Skeletal muscle cell (primary cell): Measurements from ENCODE around the gene SERPINA4.

ENCODE experiments used
- DNase-seq: peaks from one replicate; pipeline ENCODE4 v3.0.0-alpha.2; 2010; ENCODE audit warnings: low read depth
- H3K4me3 ChIP-seq: 2 replicates; pipeline ENCODE4 v1.5.1; 2011; ENCODE audit warnings: low read depth, mild to moderate bottlenecking, control low read depth, low read length, moderate library complexity

Gene SERPINA4

GRCh38 chr14:94560751-94561655, at the start of gene SERPINA4:
Gene SERPINA4 (plus strand): TSS chr14:94561442. CDS start chr14:94563483, 2,041 bp downstream.
- no peak for DNase-seq
- no peak within 1 kb of the TSS for H3K4me3 ChIP-seq

GRCh38 chr14:94514351-94514750, 46.9 kb upstream of the SERPINA4 start:
- DNase-seq: no peak
- H3K4me3 ChIP-seq: no peak overlapping the region

GRCh38 chr14:94515426-94515825, 45.8 kb upstream of the SERPINA4 start:
- no peak for DNase-seq
- no peak overlapping the region for H3K4me3 ChIP-seq

GRCh38 chr14:94515856-94516255, 45.4 kb upstream of the SERPINA4 start:
- DNase-seq: no peak
- H3K4me3 ChIP-seq: no peak overlapping the region

- DNase-seq: no peak
- H3K4me3 ChIP-seq: no peak overlapping the region
Observed at GRCh38 chr14:94517248-94517640, 44.0 kb upstream of the SERPINA4 start.

GRCh38 chr14:94517641-94518257, 43.5 kb upstream of the SERPINA4 start:
- H3K4me3 ChIP-seq: no peak overlapping the region
- DNase-seq: no peak

- no peak overlapping the region for H3K4me3 ChIP-seq
- no peak for DNase-seq
Observed at GRCh38 chr14:94521375-94522114, 39.7 kb upstream of the SERPINA4 start.

GRCh38 chr14:94522115-94522724, 39.0 kb upstream of the SERPINA4 start:
- no peak for DNase-seq
- H3K4me3 ChIP-seq: no peak overlapping the region

- no peak for DNase-seq
- H3K4me3 ChIP-seq: no peak overlapping the region
Observed at GRCh38 chr14:94523265-94523664, 38.0 kb upstream of the SERPINA4 start.

- H3K4me3 ChIP-seq: no peak overlapping the region
- no peak for DNase-seq
Observed at GRCh38 chr14:94524093-94524492, 37.1 kb upstream of the SERPINA4 start.

- no peak overlapping the region for H3K4me3 ChIP-seq
- no peak for DNase-seq
Observed at GRCh38 chr14:94531187-94531586, 30.1 kb upstream of the SERPINA4 start.

- no peak overlapping the region for H3K4me3 ChIP-seq
- no peak for DNase-seq
Observed at GRCh38 chr14:94532447-94532846, 28.8 kb upstream of the SERPINA4 start.

- no peak overlapping the region for H3K4me3 ChIP-seq
- DNase-seq: no peak
Observed at GRCh38 chr14:94535506-94535905, 25.7 kb upstream of the SERPINA4 start.

GRCh38 chr14:94536836-94537235, 24.4 kb upstream of the SERPINA4 start:
- DNase-seq: no peak
- no peak overlapping the region for H3K4me3 ChIP-seq

- DNase-seq: no peak
Observed at GRCh38 chr14:94538070-94538740, 23.0 kb upstream of the SERPINA4 start.

GRCh38 chr14:94539181-94539580, 22.1 kb upstream of the SERPINA4 start:
- DNase-seq: no peak
- H3K4me3 ChIP-seq: no peak overlapping the region

More at GRCh38 chr14:94538070-94538740, 23.0 kb upstream of the SERPINA4 start:
- H3K4me3 ChIP-seq: no peak overlapping the region

- no peak overlapping the region for H3K4me3 ChIP-seq
- DNase-seq: no peak
Observed at GRCh38 chr14:94540031-94540794, 21.0 kb upstream of the SERPINA4 start.

- no peak for DNase-seq
Observed at GRCh38 chr14:94541234-94541975, 19.8 kb upstream of the SERPINA4 start.

More at GRCh38 chr14:94541234-94541975, 19.8 kb upstream of the SERPINA4 start:
- no peak overlapping the region for H3K4me3 ChIP-seq
